ENCODE results near the gene MEGF11.

Gene MEGF11

GRCh38 chr15:66109826-66110225 lies 143.7 kb downstream of the MEGF11 start:
- DNase-seq: no peak

GRCh38 chr15:66108483-66109265 lies 144.9 kb downstream of the MEGF11 start:
- no peak for DNase-seq

DNA sequence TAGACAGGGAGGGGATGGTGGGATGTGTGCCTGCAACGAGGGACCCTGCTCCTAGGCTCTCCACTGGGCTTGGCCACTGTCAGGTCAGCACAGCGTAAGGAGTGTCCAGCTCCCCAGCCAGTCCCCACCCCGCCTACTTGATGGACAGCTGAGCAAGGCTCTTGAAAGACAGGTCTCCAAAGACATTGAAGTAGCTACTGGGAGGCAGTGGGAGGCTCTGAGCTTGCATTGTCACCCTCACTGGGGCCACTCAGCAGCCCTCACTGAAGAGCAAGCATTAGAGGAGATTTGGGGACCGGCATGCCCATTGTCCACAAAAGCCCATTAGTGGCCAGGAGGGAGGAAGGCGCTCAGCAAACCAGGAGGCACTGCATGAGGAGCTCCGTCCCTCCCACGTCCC lies 146.5 kb downstream of the MEGF11 start:
- no peak for DNase-seq

- no peak for DNase-seq
Observed at GRCh38 chr15:66105286-66106265, 148.0 kb downstream of the MEGF11 start.

GRCh38 chr15:66103293-66103590 lies 150.3 kb downstream of the MEGF11 start:
- no peak for DNase-seq

- no peak for DNase-seq
Observed at GRCh38 chr15:66102563-66103292, 150.8 kb downstream of the MEGF11 start.

DNA sequence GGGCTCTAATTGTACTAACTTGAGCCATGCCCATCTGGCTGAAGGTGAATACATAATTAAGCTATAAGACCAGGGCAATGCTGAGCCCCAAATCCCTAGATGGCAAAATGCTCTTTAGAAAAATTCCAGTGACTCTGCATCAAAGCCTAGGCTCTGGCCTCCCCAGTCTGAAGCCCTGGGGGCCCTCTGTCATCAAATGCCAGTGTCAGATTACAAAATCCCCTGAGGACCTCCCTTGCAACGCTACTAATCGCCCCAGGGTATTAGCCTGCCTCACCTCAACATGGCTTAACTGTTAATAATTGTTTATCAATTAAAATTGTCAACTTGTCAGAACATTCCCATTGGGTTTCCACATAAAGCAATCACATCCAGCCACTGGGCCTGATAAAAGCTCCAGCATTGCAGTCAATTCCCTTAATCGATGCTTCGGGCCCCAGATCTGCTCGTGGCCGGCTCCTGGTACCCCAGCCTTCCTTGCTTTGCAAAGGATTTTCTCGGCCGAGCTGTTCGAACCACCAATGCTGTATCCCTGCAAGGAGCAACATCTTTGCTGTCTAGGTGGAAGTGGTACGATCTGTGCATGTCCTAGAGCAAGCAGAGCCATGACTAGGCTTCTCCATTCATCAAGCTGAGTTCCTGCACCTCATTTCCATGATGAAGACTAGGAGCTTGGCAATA lies 151.7 kb downstream of the MEGF11 start:
- no peak for DNase-seq

GRCh38 chr15:66100761-66101160 lies 152.8 kb downstream of the MEGF11 start:
- no peak for DNase-seq

DNA sequence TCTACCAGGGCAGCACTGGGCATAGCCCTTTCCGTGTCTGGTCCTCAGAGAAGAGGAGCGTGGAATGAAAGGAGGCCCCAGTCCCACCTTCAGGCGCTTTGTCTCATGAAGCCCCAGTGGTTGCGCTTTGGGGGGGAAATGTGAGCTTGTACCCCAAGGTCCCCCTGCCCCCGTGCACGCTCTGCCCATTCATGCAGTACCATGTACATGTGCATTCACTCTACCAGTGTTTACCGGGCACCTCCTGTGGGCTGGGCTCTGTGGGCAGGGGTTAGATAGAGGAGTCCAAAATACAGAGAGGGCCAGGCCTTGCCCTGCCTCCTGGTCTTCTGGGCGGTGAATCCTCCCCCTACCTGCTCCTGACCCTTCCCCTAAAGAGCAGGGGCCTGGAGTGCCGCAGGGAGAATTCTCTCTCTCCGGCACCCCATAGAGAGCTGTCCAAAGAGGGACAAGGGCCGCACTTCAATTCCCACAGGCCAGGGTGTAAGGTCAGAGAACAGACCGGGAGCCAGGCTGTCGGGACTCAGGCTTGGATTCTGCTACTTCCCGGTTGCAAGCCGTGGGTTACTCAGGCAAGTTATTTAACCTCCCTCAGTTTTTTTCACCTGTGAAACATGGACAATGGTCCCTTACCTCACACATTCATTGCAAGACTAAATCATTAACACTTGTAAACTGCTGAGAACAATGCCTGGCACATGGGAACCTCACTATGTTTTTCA lies 153.4 kb downstream of the MEGF11 start:
- DNase-seq: no peak

DNA sequence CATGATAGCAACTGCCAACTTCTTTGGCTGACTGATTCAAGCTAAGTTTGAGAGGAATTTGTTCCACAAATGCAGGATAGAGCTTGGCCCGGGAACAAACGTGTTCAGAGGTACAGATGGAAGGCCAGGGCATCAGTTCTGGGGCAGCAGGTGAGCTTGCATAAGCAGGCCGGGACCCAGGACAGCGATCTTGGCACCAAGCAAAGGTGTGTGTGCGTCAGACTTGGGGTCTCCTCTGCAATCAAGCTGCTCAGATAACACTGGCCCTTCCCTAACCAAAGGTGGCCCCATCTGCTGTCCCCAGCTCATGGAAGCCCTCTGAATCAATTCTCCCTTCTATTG lies 155.6 kb downstream of the MEGF11 start:
- no peak for DNase-seq

- no peak for DNase-seq
Observed at GRCh38 chr15:66097151-66098021, 156.2 kb downstream of the MEGF11 start.

GRCh38 chr15:66096688-66097058 lies 156.9 kb downstream of the MEGF11 start:
- DNase-seq: no peak

- no peak for DNase-seq
Observed at GRCh38 chr15:66095871-66096687, 157.5 kb downstream of the MEGF11 start.

- no peak for DNase-seq
Observed at GRCh38 chr15:66094331-66094730, 159.2 kb downstream of the MEGF11 start.

- no peak for DNase-seq
Observed at GRCh38 chr15:66092053-66093016, 161.2 kb downstream of the MEGF11 start.

DNA sequence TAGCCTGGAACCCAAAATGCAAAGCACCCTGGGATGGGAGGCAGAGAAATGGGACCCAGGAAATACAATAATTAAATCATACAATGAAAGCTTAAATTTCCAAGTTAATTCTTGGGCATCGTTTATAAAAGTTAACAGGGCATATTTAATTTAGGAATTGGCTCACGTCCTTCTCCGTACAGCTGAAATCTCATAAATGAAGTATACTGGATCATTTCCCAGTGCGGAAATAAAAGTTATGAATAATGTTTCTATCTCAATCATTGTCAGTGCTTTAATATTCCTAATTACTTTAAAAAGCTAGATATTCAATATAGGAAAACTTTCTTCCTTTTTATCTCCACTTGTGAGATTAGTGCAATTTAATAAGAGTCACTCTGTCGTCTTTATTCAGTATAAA lies 164.0 kb downstream of the MEGF11 start:
- DNase-seq: no peak

DNA sequence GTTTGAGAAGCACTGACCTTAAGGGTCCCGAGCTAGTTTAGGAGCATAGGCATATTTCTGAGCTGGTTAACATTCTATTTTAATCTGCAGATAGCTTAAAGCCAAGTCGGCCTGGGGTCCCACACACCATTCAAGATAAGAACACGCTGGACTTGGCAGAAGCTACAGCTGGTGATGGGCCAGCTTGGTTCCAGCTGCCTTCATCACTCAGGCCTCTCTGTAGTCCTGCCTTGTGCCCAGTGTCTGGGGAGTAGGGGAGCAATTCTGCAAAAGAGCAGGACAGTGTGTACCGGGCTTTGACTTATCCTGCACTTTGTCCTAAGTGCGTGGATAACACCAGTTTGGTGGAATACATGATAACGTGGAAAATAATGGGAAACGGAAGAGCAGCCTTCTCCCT lies 164.5 kb downstream of the MEGF11 start:
- DNase-seq: no peak

DNA sequence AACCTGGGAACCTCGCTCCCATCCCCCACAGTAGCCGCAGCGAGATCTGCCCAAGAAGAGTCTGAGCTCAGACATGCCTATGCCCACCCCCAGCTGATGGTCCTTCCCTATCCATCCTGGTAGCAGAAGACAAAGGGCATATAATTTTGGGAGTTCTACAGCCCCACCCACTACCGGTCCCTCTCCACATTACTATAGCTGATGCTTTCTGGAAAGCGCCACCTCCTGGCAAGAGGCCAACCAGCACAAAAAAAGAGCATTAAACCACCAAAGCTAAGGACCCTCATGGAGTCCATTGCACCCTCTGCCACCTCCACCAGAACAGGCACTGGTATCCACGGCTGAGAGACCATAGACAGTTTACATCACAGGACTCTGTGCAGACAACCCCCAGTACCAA lies 168.4 kb downstream of the MEGF11 start:
- no peak for DNase-seq

- DNase-seq: no peak
Observed at GRCh38 chr15:66084704-66085103, 168.8 kb downstream of the MEGF11 start.

Data from NCI-H2107 (cell line).